CD4-positive, alpha-beta T cell (primary cell): Measurements from ENCODE around the gene MEG3. TPM values are rescaled to one million over a fixed set of nuclear protein-coding genes. Genes with fewer than 3 reads are reported as not detected.
A peak's percentile ranks its signal among the peaks of the same experiment; 100 is the strongest.

Experiments used
- ATAC-seq: fragments of 200-7000 bp; cut with Tn5 transposase; one replicate; pipeline ENCODE4 v1.10.0; 2022; ENCODE audit warnings: mild to moderate bottlenecking; ENCODE audit not compliant: poor library complexity
- CTCF ChIA-PET: fragments of 350-600 bp; sonication (Branson Sonifier 250); formaldehyde crosslinking; loops from one replicate; lab custom pipeline; 2021; ENCODE audit warnings: antibody characterized with exemption, inconsistent platforms; lab: Charles Lee
- POLR2A ChIA-PET: fragments of 350-600 bp; sonication (Branson Sonifier 250); formaldehyde crosslinking; loops from one replicate; lab custom pipeline; 2021; ENCODE audit warnings: antibody characterized with exemption, inconsistent platforms; lab: Charles Lee
- DNase-seq, 14 experiments: peaks; one replicate each; pipeline ENCODE4 v3.0.0-alpha.2; 2013 to 2020; ENCODE audit warnings: mixed read lengths in 2 of 14
- H3K27ac ChIP-seq, 2 donors: one replicate each; pipeline versions ENCODE4 v1.5.1 to v1.7.0; 2013; ENCODE audit warnings: low read length in 2 of 2, low read depth in 1 of 2, mild to moderate bottlenecking in 1 of 2
- H3K27me3 ChIP-seq, 2 experiments: 1 replicate in 1 of 2; 2 replicates in 1 of 2; pipeline versions ENCODE4 v1.6.1 to v1.7.0; 2013; ENCODE audit warnings: low read length in 2 of 2, control low read depth in 1 of 2, mild to moderate bottlenecking in 1 of 2, moderate library complexity in 1 of 2; ENCODE audit not compliant: insufficient read depth in 2 of 2, control insufficient read depth in 1 of 2
- H3K36me3 ChIP-seq: one replicate; pipeline ENCODE4 v1.6.1; 2013; ENCODE audit warnings: low read length, control low read depth; ENCODE audit not compliant: insufficient read depth
- H3K4me1 ChIP-seq: one replicate; pipeline ENCODE4 v1.6.1; 2013; ENCODE audit warnings: low read length, control low read depth; ENCODE audit not compliant: insufficient read depth
- H3K4me3 ChIP-seq: one replicate; pipeline ENCODE4 v1.5.1; 2013; ENCODE audit warnings: mild to moderate bottlenecking, low read length, moderate library complexity
- H3K9me3 ChIP-seq, 2 experiments: 1 replicate in 1 of 2; 2 replicates in 1 of 2; pipeline versions ENCODE4 v1.6.1 to v1.7.0; 2013; ENCODE audit warnings: low read length in 2 of 2, mild to moderate bottlenecking in 2 of 2, control low read depth in 1 of 2, moderate library complexity in 1 of 2; ENCODE audit not compliant: control insufficient read depth in 1 of 2, insufficient read depth in 1 of 2
- H3K27ac Mint-ChIP-seq: one replicate; pipeline ENCODE4 v1.8.0; 2020; ENCODE audit warnings: mixed read lengths
- H3K27me3 Mint-ChIP-seq: one replicate; pipeline ENCODE4 v1.8.0; 2021; ENCODE audit warnings: mixed read lengths
- H3K36me3 Mint-ChIP-seq: one replicate; pipeline ENCODE4 v1.8.0; 2021; ENCODE audit warnings: low read depth, mixed read lengths
- H3K4me1 Mint-ChIP-seq: one replicate; pipeline ENCODE4 v1.8.0; 2021; ENCODE audit warnings: low read depth, mixed read lengths
- H3K4me3 Mint-ChIP-seq: one replicate; pipeline ENCODE4 v1.8.0; 2020; ENCODE audit warnings: mild to moderate bottlenecking, mixed read lengths
- H3K9me3 Mint-ChIP-seq: one replicate; pipeline ENCODE4 v1.8.0; 2020; ENCODE audit warnings: mixed read lengths
- CTCF ChIP-seq: fragments of 200-600 bp; IDR thresholded peaks from one replicate; pipeline ENCODE4 v1.8.0; 2022; ENCODE audit warnings: antibody characterized with exemption, mild to moderate bottlenecking
- intact Hi-C, 2 experiments: fragments of 100-400 bp; cut with DNase I in 1 of 2; cut with micrococcal nuclease in 1 of 2; formaldehyde crosslinking; loops; one replicate each; pipeline versions ENCODE4 v1.15.1 to v1.9.0; 2023 to 2025; cut with DNase I, micrococcal nuclease
- total RNA-seq, 174 experiments: library from RNA in 2 of 174; stranded (reverse) in 2 of 174; gene quantifications; one replicate each; pipeline ENCODE4 v1.2.3 and lab custom pipeline; 2021 to 2026

Gene MEG3
- total RNA-seq, 2 experiments from 2014 or later: not detected

GRCh38 chr14:100781952-100782351 is 44.0 kb upstream of the MEG3 start:
- intact Hi-C loops: no loop called here

GRCh38 chr14:100782516-100783320 is 43.2 kb upstream of the MEG3 start:
- DNase-seq (peak in 1 of 14 experiments; percentile 14), ATAC-seq (no peak)
- Mint-ChIP-seq H3K27ac (no peak overlapping the region), H3K36me3 (no peaks in the 10 kb centered on the region), H3K4me1 (no peaks in the 10 kb centered on the region), H3K27me3 (peaks cover 3% of the 10 kb centered on the region), H3K4me3 (no peak overlapping the region), H3K9me3 (no peaks in the 10 kb centered on the region)
- no peaks in the 10 kb centered on the region for H3K27me3 ChIP-seq
- H3K27ac ChIP-seq: no peak overlapping the region
- no peaks in the 10 kb centered on the region for H3K9me3 ChIP-seq
- no peak for TF ChIP-seq CTCF
- no peaks in the 10 kb centered on the region for H3K36me3 ChIP-seq
- CTCF ChIA-PET: no interaction called here
- no peak overlapping the region for H3K4me3 ChIP-seq
- POLR2A ChIA-PET: no interaction called here
- no peaks in the 10 kb centered on the region for H3K4me1 ChIP-seq
- intact Hi-C loops: no loop called here

More at GRCh38 chr14:100781952-100782351, 44.0 kb upstream of the MEG3 start:
- Histone ChIP-seq H3K4me1 (no peaks in the 10 kb centered on the region), H3K27me3 (no peaks in the 10 kb centered on the region), H3K9me3 (no peaks in the 10 kb centered on the region), H3K4me3 (no peak overlapping the region), H3K36me3 (no peaks in the 10 kb centered on the region), H3K27ac (no peak overlapping the region)
- CTCF ChIA-PET: no interaction called here
- DNase-seq (no peak), ATAC-seq (no peak)
- Mint-ChIP-seq H3K36me3 (no peaks in the 10 kb centered on the region), H3K4me3 (no peak overlapping the region), H3K27me3 (peaks cover 3% of the 10 kb centered on the region), H3K4me1 (no peaks in the 10 kb centered on the region), H3K27ac (no peak overlapping the region), H3K9me3 (no peaks in the 10 kb centered on the region)
- TF ChIP-seq CTCF: no peak
- POLR2A ChIA-PET: no interaction called here

GRCh38 chr14:100783630-100784370 is 42.1 kb upstream of the MEG3 start:
- no peaks in the 10 kb centered on the region for H3K9me3 Mint-ChIP-seq
- H3K36me3 Mint-ChIP-seq: no peaks in the 10 kb centered on the region
- no peaks in the 10 kb centered on the region for H3K9me3 ChIP-seq
- peaks cover 5% of the 10 kb centered on the region for H3K27me3 Mint-ChIP-seq
- no peaks in the 10 kb centered on the region for H3K4me1 ChIP-seq
- intact Hi-C loops: no loop called here
- no peak overlapping the region for H3K27ac ChIP-seq
- TF ChIP-seq CTCF: no peak
- H3K4me1 Mint-ChIP-seq: no peaks in the 10 kb centered on the region
- CTCF ChIA-PET: no interaction called here
- no peaks in the 10 kb centered on the region for H3K27me3 ChIP-seq
- POLR2A ChIA-PET: no interaction called here
- no peak overlapping the region for H3K27ac Mint-ChIP-seq
- DNase-seq: peak in 1 of 14 experiments; percentile 19
- H3K4me3 Mint-ChIP-seq: no peak overlapping the region
- no peaks in the 10 kb centered on the region for H3K36me3 ChIP-seq
- no peak overlapping the region for H3K4me3 ChIP-seq
- ATAC-seq: no peak
